ENCODE data around the gene SYNE2.

GRCh38 chr14:64213086-64213485 lies 360.3 kb downstream of the SYNE2 start:
- TF ChIP-seq CTCF (IDR thresholded peaks at IDR 0.05), result no peak
- TF ChIP-seq POLR2A (IDR thresholded peaks at IDR 0.05), result no peak
